A549 (cell line): Measurements from ENCODE around the gene MAP3K14. TPM values are rescaled to one million over a fixed set of nuclear protein-coding genes. Genes with fewer than 3 reads are reported as not detected.

Experiments used
- ATAC-seq, 2 experiments: fragments of 200-7000 bp in 1 of 2; fragments of >200 bp in 1 of 2; cut with Nextera tagmentation in 1 of 2; cut with Tn5 transposase in 1 of 2; 3 replicates each; pipeline versions ENCODE4 v1.8.0 to v1.9.1; 2018 to 2020; ENCODE audit warnings: mild to moderate bottlenecking in 1 of 2, moderate library complexity in 1 of 2
- CTCF ChIA-PET: fragments of 300-600 bp; sonication (Branson Sonifier 250); formaldehyde crosslinking; extraction: SDS; loops from one replicate; lab custom pipeline; 2021; ENCODE audit warnings: antibody characterized with exemption, inconsistent platforms; lab: Yijun Ruan, JAX
- POLR2A ChIA-PET: fragments of 350-600 bp; formaldehyde crosslinking; extraction: SDS; loops from one replicate; lab custom pipeline; 2021; ENCODE audit warnings: antibody characterized with exemption, inconsistent platforms; lab: Yijun Ruan, JAX
- DNase-seq, 2 experiments: peaks; one replicate each; pipeline versions ENCODE4 v3.0.0 to v3.0.0-alpha.2; 2011 to 2016; ENCODE audit warnings: low read depth in 1 of 2, low spot score in 1 of 2
- FAIRE-seq: peaks from 2 replicates; lab custom pipeline; 2011; peaks lifted over from hg19 to GRCh38; lab: Jason Lieb, UNC
- H3K27ac ChIP-seq, 2 experiments: fragments of >200 bp; sonication (Bioruptor Twin); formaldehyde crosslinking; 3 replicates each; pipeline ENCODE4 v1.5.1; 2016 to 2017
- H3K4me1 ChIP-seq: fragments of >200 bp; sonication (Bioruptor Twin); formaldehyde crosslinking; 3 replicates; pipeline ENCODE4 v1.6.1; 2016
- H3K4me2 ChIP-seq: fragments of >200 bp; sonication (Bioruptor Twin); formaldehyde crosslinking; 3 replicates; pipeline ENCODE4 v1.6.1; 2016
- H3K4me3 ChIP-seq: fragments of >200 bp; sonication (Bioruptor Twin); formaldehyde crosslinking; 3 replicates; pipeline ENCODE4 v1.5.1; 2016
- H3K9me3 ChIP-seq: fragments of >200 bp; sonication (Bioruptor Twin); formaldehyde crosslinking; 3 replicates; pipeline ENCODE4 v1.6.1; 2016
- ATOH8 ChIP-seq: fragments of 250-450 bp; sonication (Bioruptor Pico); IDR thresholded peaks from 2 replicates; pipeline ENCODE4 v1.5.0; 2020; ENCODE audit warnings: low read depth, mild to moderate bottlenecking, moderate library complexity
- BCL3 ChIP-seq: fragments of >200 bp; sonication (Bioruptor Twin); formaldehyde crosslinking; IDR thresholded peaks from 3 replicates; pipeline ENCODE4 v1.6.1; 2016
- CBX2 ChIP-seq: fragments of 200-600 bp; sonication (generic); IDR thresholded peaks from 2 replicates; pipeline ENCODE4 v1.6.1; 2016; ENCODE audit warnings: low read depth, mild to moderate bottlenecking, borderline replicate concordance
- CEBPB ChIP-seq, 2 experiments: fragments of >200 bp in 1 of 2; sonication (Bioruptor Twin) in 1 of 2; formaldehyde crosslinking in 1 of 2; IDR thresholded peaks; 2 replicates each; pipeline ENCODE4 v1.6.1; 2012 to 2016
- CHD4 ChIP-seq: fragments of 200-600 bp; sonication (generic); IDR thresholded peaks from 2 replicates; pipeline ENCODE4 v1.6.1; 2016; ENCODE audit warnings: antibody characterized with exemption, mild to moderate bottlenecking, borderline replicate concordance
- E2F6 ChIP-seq: IDR thresholded peaks from 2 replicates; pipeline ENCODE4 v1.6.1; 2012; ENCODE audit warnings: low read depth, borderline replicate concordance
- EP300 ChIP-seq, 2 experiments: fragments of >200 bp; sonication (Bioruptor Twin); formaldehyde crosslinking; IDR thresholded peaks; 2 replicates in 1 of 2; 3 replicates in 1 of 2; pipeline ENCODE4 v1.6.1; 2016 to 2017
- FOSL2 ChIP-seq, 2 experiments: fragments of 450-650 bp in 1 of 2; fragments of >200 bp in 1 of 2; sonication (Bioruptor Twin) in 1 of 2; formaldehyde crosslinking; IDR thresholded peaks; 2 replicates each; pipeline versions ENCODE4 v1.5.0 to v1.6.1; 2016 to 2020; ENCODE audit warnings: mild to moderate bottlenecking in 1 of 2, moderate library complexity in 1 of 2
- GATA3 ChIP-seq: IDR thresholded peaks from 2 replicates; pipeline ENCODE4 v1.6.1; 2012; ENCODE audit warnings: borderline replicate concordance
- HDAC2 ChIP-seq: fragments of 200-600 bp; sonication (generic); IDR thresholded peaks from 2 replicates; pipeline ENCODE4 v1.6.1; 2016
- HEYL ChIP-seq: fragments of 250-450 bp; sonication (Bioruptor Pico); IDR thresholded peaks from 2 replicates; pipeline ENCODE4 v1.8.0; 2021; ENCODE audit warnings: mild to moderate bottlenecking, moderate library complexity
- HOXB5 ChIP-seq: fragments of 250-450 bp; sonication (Bioruptor Pico); IDR thresholded peaks from 2 replicates; pipeline ENCODE4 v1.5.0; 2020; ENCODE audit warnings: mild to moderate bottlenecking, moderate library complexity
- JUN ChIP-seq, 2 experiments: fragments of >200 bp; sonication (Bioruptor Twin); formaldehyde crosslinking; IDR thresholded peaks; 2 replicates in 1 of 2; 3 replicates in 1 of 2; pipeline ENCODE4 v1.6.1; 2016 to 2017
- JUNB ChIP-seq: fragments of >200 bp; sonication (Bioruptor Twin); formaldehyde crosslinking; IDR thresholded peaks from 2 replicates; pipeline ENCODE4 v1.6.1; 2016
- KDM1A ChIP-seq: fragments of 200-600 bp; sonication (generic); IDR thresholded peaks from 2 replicates; pipeline ENCODE4 v1.6.1; 2016; ENCODE audit warnings: low read depth, mild to moderate bottlenecking
- MAFK ChIP-seq: fragments of 450-650 bp; IDR thresholded peaks from 2 replicates; pipeline ENCODE4 v1.6.1; 2014; ENCODE audit not compliant: partially characterized antibody
- MAX ChIP-seq: IDR thresholded peaks from 2 replicates; pipeline ENCODE4 v1.6.1; 2012
- MAZ ChIP-seq: fragments of 150-350 bp; IDR thresholded peaks from 2 replicates; pipeline ENCODE4 v1.6.1; 2014; ENCODE audit warnings: antibody characterized with exemption, low read depth, low read length, borderline replicate concordance
- MYC ChIP-seq: IDR thresholded peaks from 2 replicates; pipeline ENCODE4 v1.6.1; 2012; ENCODE audit warnings: mild to moderate bottlenecking, inconsistent platforms, low read length, improper control_type of control experiment, borderline replicate concordance
- PBX3 ChIP-seq: IDR thresholded peaks from 2 replicates; pipeline ENCODE4 v1.6.1; 2012
- PHF8 ChIP-seq: fragments of 200-600 bp; sonication (generic); IDR thresholded peaks from 2 replicates; pipeline ENCODE4 v1.6.1; 2016; ENCODE audit warnings: low read depth, mild to moderate bottlenecking, antibody characterized with exemption, moderate library complexity, borderline replicate concordance
- POLR2A ChIP-seq: IDR thresholded peaks from 2 replicates; pipeline ENCODE4 v1.6.1; 2012; ENCODE audit warnings: mild to moderate bottlenecking, low read length
- RFX5 ChIP-seq: fragments of 450-650 bp; IDR thresholded peaks from 2 replicates; pipeline ENCODE4 v1.7.1; 2014; ENCODE audit warnings: antibody characterized with exemption, mild to moderate bottlenecking, moderate library complexity
- RNF2 ChIP-seq: fragments of 200-600 bp; sonication (generic); IDR thresholded peaks from 2 replicates; pipeline ENCODE4 v1.6.1; 2016; ENCODE audit warnings: low read depth, mild to moderate bottlenecking, antibody characterized with exemption, moderate library complexity, borderline replicate concordance
- SMC3 ChIP-seq: fragments of >200 bp; sonication (Bioruptor Twin); formaldehyde crosslinking; IDR thresholded peaks from 3 replicates; pipeline ENCODE4 v1.6.1; 2018; ENCODE audit warnings: inconsistent platforms
- TFCP2L1 ChIP-seq: fragments of 250-450 bp; sonication (Bioruptor Pico); IDR thresholded peaks from 2 replicates; pipeline ENCODE4 v1.5.0; 2021; ENCODE audit warnings: mild to moderate bottlenecking
- USF2 ChIP-seq: fragments of 450-650 bp; IDR thresholded peaks from 2 replicates; pipeline ENCODE4 v1.6.1; 2014; ENCODE audit warnings: antibody characterized with exemption
- ZFP36 ChIP-seq: fragments of 450-650 bp; IDR thresholded peaks from 2 replicates; pipeline ENCODE4 v1.6.1; 2014; ENCODE audit warnings: borderline replicate concordance; ENCODE audit not compliant: partially characterized antibody
- WGBS: methylation state at CpG from one replicate; pipeline ENCODE4 v1.1.6; 2017; ENCODE audit errors: missing lambda C conversion rate; 5-methylcytosine and 5-hydroxymethylcytosine counted together
- polyA plus RNA-seq, 4 experiments: library from polyadenylated mRNA; depleted of rRNA in 3 of 4; stranded (reverse); fragments of >200 nt; fragmentation: RNase III in 1 of 4; extraction: RNeasy Plus Mini Kit Qiagen cat#74134 plus additional on column Dnase treatment in 1 of 4; gene quantifications; 2 replicates in 3 of 4; 3 replicates in 1 of 4; pipeline ENCODE4 v1.2.3, GENCODE V29; 2011 to 2017

MAP3K14 gene
- polyA plus RNA-seq, 2 of the 4 experiments (the other 2 are of a cell fraction) = 9.1 to 34.5 TPM

- H3K4me1 ChIP-seq = peaks cover 54% of the 10 kb centered on the region
- H3K9me3 ChIP-seq = no peaks in the 10 kb centered on the region
- ChIA-PET CTCF (interaction anchor here (0.8 to 35.1 kb wide), 18 partner anchors 9 to 178 kb away, joined by 3 to 1378 read pairs (median 8); partner anchors contain the start of genes ACBD4, FMNL1, PLCD3 and SPATA32), POLR2A (interaction anchor here (1.0 to 2.2 kb wide), 6 partner anchors 9 to 99 kb away, joined by 3 to 9 read pairs (median 6); partner anchors contain the start of genes HEXIM1 and HEXIM2)
- FAIRE-seq = no peak
- H3K4me3 ChIP-seq = peak overlapping the region; percentile 89
- no peak for TF ChIP-seq TFCP2L1 (CRISPR knock-in tag)
- TF ChIP-seq RNF2 = peak; percentile 46; the same call in 1 of the 2 replicates
- no peak; a peak in 1 of 5 replicates for TF ChIP-seq JUN (IDR thresholded peaks at IDR 0.05)
- no peak for TF ChIP-seq MAZ
- no peak for TF ChIP-seq CEBPB (IDR thresholded peaks at IDR 0.05)
- TF ChIP-seq ATOH8 (CRISPR knock-in tag) = no peak
- TF ChIP-seq HEYL (CRISPR knock-in tag) = no peak
- TF ChIP-seq CBX2 = no peak
- 0 out of 2 replicates have a peak, but pooled peaks have one; percentile 20 for TF ChIP-seq POLR2A
- no peak for TF ChIP-seq USF2
- no peak; the same call in 1 of the 2 replicates for TF ChIP-seq HDAC2
- no peak for TF ChIP-seq SMC3
- H3K27ac ChIP-seq = peak overlapping the region; percentile 93 to 96
- H3K4me2 ChIP-seq = peak overlapping the region; percentile 98
- ATAC-seq = peak; percentile 47 to 68
- 5% methylated on average over 34 of the region's 39 CpGs for WGBS
- peak; percentile 62 to 81 for DNase-seq
These were observed 68.5 kb downstream of the MAP3K14 start for GRCh38 chr17:45248132-45248957.

- Histone ChIP-seq H3K4me3 (peak overlapping the region; percentile 89), H3K4me2 (peak overlapping the region; percentile 98), H3K9me3 (no peaks in the 10 kb centered on the region), H3K27ac (peak overlapping the region; percentile 93 to 96), H3K4me1 (peaks cover 49% of the 10 kb centered on the region)
- DNase-seq (peak; percentile 99 to 100), FAIRE-seq (no peak), ATAC-seq (peak; percentile 79 to 91)
- CTCF ChIA-PET = interaction anchor here (0.7 to 35.1 kb wide), 22 partner anchors 10 to 182 kb away, joined by 3 to 1378 read pairs (median 6); partner anchors contain the start of genes ACBD4, FMNL1 and SPATA32
- POLR2A ChIA-PET = interaction anchor here (0.6 to 2.2 kb wide), 11 partner anchors 9 to 401 kb away, joined by 3 to 9 read pairs (median 4); partner anchors contain the start of genes HEXIM1 and HEXIM2
- 5% methylated on average over 15 of the region's 61 CpGs for WGBS
- 0 out of 2 replicates have a peak, but pooled peaks have one; percentile 14 for TF ChIP-seq ATOH8 (CRISPR knock-in tag)
- no peak for TF ChIP-seq FOSL2 (IDR thresholded peaks at IDR 0.05)
- TF ChIP-seq FOSL2 (CRISPR knock-in tag; IDR thresholded peaks at IDR 0.05) = no peak
- peak; percentile 78 to 91; a peak in 3 of 5 replicates for TF ChIP-seq EP300 (IDR thresholded peaks at IDR 0.05)
- no peak for TF ChIP-seq HEYL (CRISPR knock-in tag)
- TF ChIP-seq KDM1A = no peak
- 0 out of 2 replicates have a peak, but pooled peaks have one; percentile 36 for TF ChIP-seq HOXB5 (CRISPR knock-in tag)
- no peak for TF ChIP-seq ZFP36
- 0 out of 2 replicates have a peak, but pooled peaks have one; percentile 17 for TF ChIP-seq JUNB
- TF ChIP-seq MAX = peak; percentile 87
- TF ChIP-seq PBX3 = peak; percentile 51
- TF ChIP-seq CHD4 = no peak
- TF ChIP-seq E2F6 = peak; percentile 60; the same call in 1 of the 2 replicates
- TF ChIP-seq GATA3 = peak; percentile 75
- peak; percentile 70 for TF ChIP-seq POLR2A
- 0 out of 2 replicates have a peak, but pooled peaks have one; percentile 15 for TF ChIP-seq MYC
- no peak for TF ChIP-seq MAFK
- TF ChIP-seq PHF8 = peak; percentile 64; the same call in 1 of the 2 replicates
- TF ChIP-seq RFX5 = peak; percentile 65; the same call in 1 of the 2 replicates
- TF ChIP-seq BCL3 = peak; percentile 81; the same call in 2 of the 3 replicates
These were observed 69.2 kb downstream of the MAP3K14 start for GRCh38 chr17:45247429-45248131.
